HCT116 (cell line): ENCODE measurements around the gene ASB1. TPM values are rescaled to one million over a fixed set of nuclear protein-coding genes. Genes with fewer than 3 reads are reported as not detected.

Experiments
- ATAC-seq: fragments of 200-7000 bp; cut with Tn5 transposase; 2 replicates; pipeline ENCODE4 v1.9.1; 2020; ENCODE audit warnings: mild to moderate bottlenecking, moderate library complexity
- BruUV-seq: library from RNA; stranded (reverse); fragments of 400-500 nt; replicated peaks from 2 replicates; lab custom pipeline; 2021; lab: Mats Ljungman, UMichigan
- CTCF ChIA-PET: fragments of 300-600 bp; sonication (Branson Sonifier 250); formaldehyde crosslinking; loops from one replicate; lab custom pipeline; 2021; ENCODE audit warnings: antibody characterized with exemption; lab: Charles Lee
- POLR2A ChIA-PET: fragments of 300-600, 350-600 bp; sonication (Branson Sonifier 250); formaldehyde crosslinking; loops from one replicate; lab custom pipeline; 2021; ENCODE audit warnings: antibody characterized with exemption; lab: Charles Lee
- RAD21 ChIA-PET, 2 experiments: fragments of 300-600 bp; sonication (Branson Sonifier 250); formaldehyde crosslinking; loops; one replicate each; lab custom pipeline; 2023; ENCODE audit warnings: low total read pairs in 2 of 2; ENCODE audit not compliant: uncharacterized antibody in 2 of 2, unreplicated experiment in 2 of 2, low non-redundant PET in 1 of 2; lab: Charles Lee
- DNase-seq: peaks from one replicate; pipeline ENCODE4 v3.0.0-alpha.2; 2010; ENCODE audit warnings: low read depth, low spot score
- H2AFZ ChIP-seq: fragments of 200-600 bp; shearing (Covaris generic), sonication (generic); 2 replicates; pipeline ENCODE4 v1.6.1; 2017; ENCODE audit warnings: low read depth, mixed run types, mixed read lengths, antibody characterized with exemption, low read length; ENCODE audit not compliant: poor library complexity, severe bottlenecking
- H3K27ac ChIP-seq: 2 replicates; pipeline ENCODE4 v1.5.1; 2012; ENCODE audit warnings: low read depth, low read length
- H3K27me3 ChIP-seq: fragments of 200-600 bp; sonication (generic); 2 replicates; pipeline ENCODE4 v1.6.1; 2016; ENCODE audit warnings: mixed run types, low read length, mixed read lengths; ENCODE audit not compliant: insufficient read depth
- H3K36me3 ChIP-seq, 2 experiments: fragments of 200-500 bp in 1 of 2; fragments of 200-600 bp in 1 of 2; sonication (Bioruptor generic) in 1 of 2; sonication (generic) in 1 of 2; 2 replicates each; pipeline versions ENCODE4 v1.5.1 to v1.6.1; 2014 to 2016; ENCODE audit warnings: low read length in 2 of 2, inconsistent platforms in 1 of 2, mixed read lengths in 1 of 2, mixed run types in 1 of 2; ENCODE audit not compliant: insufficient read depth in 2 of 2, control insufficient read depth in 1 of 2
- H3K4me1 ChIP-seq, 2 experiments: fragments of 200-600 bp in 1 of 2; sonication (generic) in 1 of 2; 2 replicates each; pipeline versions ENCODE4 v1.5.1 to v1.6.1; 2012 to 2017; ENCODE audit warnings: low read length in 2 of 2, inconsistent platforms in 1 of 2, mild to moderate bottlenecking in 1 of 2, mixed read lengths in 1 of 2, mixed run types in 1 of 2, moderate library complexity in 1 of 2; ENCODE audit not compliant: insufficient read depth in 2 of 2, control insufficient read depth in 1 of 2
- H3K4me2 ChIP-seq: fragments of 200-600 bp; sonication (generic); 2 replicates; pipeline ENCODE4 v1.6.1; 2017; ENCODE audit warnings: mixed run types, low read length, mixed read lengths
- H3K4me3 ChIP-seq, 2 experiments: fragments of 200-600 bp in 1 of 2; sonication (generic) in 1 of 2; replicated peaks in 1 of 2; 2 replicates each; pipeline ENCODE4 v1.5.1; 2011 to 2016; ENCODE audit warnings: low read length in 2 of 2, control low read depth in 1 of 2, low read depth in 1 of 2, mild to moderate bottlenecking in 1 of 2, mixed read lengths in 1 of 2, mixed run types in 1 of 2
- H3K79me2 ChIP-seq: fragments of 200-600 bp; sonication (generic); 2 replicates; pipeline ENCODE4 v1.6.1; 2017; ENCODE audit warnings: mild to moderate bottlenecking, mixed run types, low read length, moderate library complexity, mixed read lengths; ENCODE audit not compliant: insufficient read depth
- H3K9ac ChIP-seq: fragments of 200-600 bp; sonication (generic); 2 replicates; pipeline ENCODE4 v1.6.1; 2016; ENCODE audit warnings: low read length, mixed read lengths
- H3K9me2 ChIP-seq: fragments of 200-600 bp; sonication (generic), shearing (Covaris generic); 2 replicates; pipeline ENCODE4 v1.6.1; 2017; ENCODE audit warnings: mixed run types, mild to moderate bottlenecking, moderate library complexity; ENCODE audit not compliant: insufficient read depth
- H3K9me3 ChIP-seq, 2 experiments: fragments of 200-500 bp in 1 of 2; fragments of 200-600 bp in 1 of 2; sonication (Bioruptor generic) in 1 of 2; sonication (generic) in 1 of 2; 2 replicates each; pipeline ENCODE4 v1.6.1; 2014 to 2017; ENCODE audit warnings: low read length in 2 of 2, mixed read lengths in 2 of 2, inconsistent platforms in 1 of 2, low read depth in 1 of 2, mild to moderate bottlenecking in 1 of 2, mixed run types in 1 of 2, moderate library complexity in 1 of 2; ENCODE audit not compliant: control insufficient read depth in 1 of 2, insufficient read depth in 1 of 2
- H4K20me1 ChIP-seq: fragments of 200-600 bp; sonication (generic), shearing (Covaris generic); 2 replicates; pipeline ENCODE4 v1.6.1; 2017; ENCODE audit warnings: mixed run types, mild to moderate bottlenecking, moderate library complexity; ENCODE audit not compliant: insufficient read depth
- ATF3 ChIP-seq: IDR thresholded peaks from 2 replicates; pipeline ENCODE4 v1.6.1; 2012
- CEBPB ChIP-seq: IDR thresholded peaks from 2 replicates; pipeline ENCODE4 v1.6.1; 2012; ENCODE audit warnings: low read depth
- CTCF ChIP-seq, 3 experiments: fragments of 200-600 bp in 1 of 3; sonication (generic) in 1 of 3; IDR thresholded peaks in 2 of 3; conservative IDR thresholded peaks in 1 of 3; 2 replicates each; pipeline ENCODE4 v1.5.1; 2012 to 2017; ENCODE audit warnings: low read depth in 2 of 3, low read length in 2 of 3, antibody characterized with exemption in 1 of 3, borderline replicate concordance in 1 of 3, control low read depth in 1 of 3, mild to moderate bottlenecking in 1 of 3, mixed read lengths in 1 of 3, mixed run types in 1 of 3, moderate library complexity in 1 of 3; ENCODE audit not compliant: insufficient read depth in 1 of 3
- ELF1 ChIP-seq: IDR thresholded peaks from 2 replicates; pipeline ENCODE4 v1.6.1; 2012; ENCODE audit warnings: low read depth, borderline replicate concordance
- EZH2phosphoT487 ChIP-seq: fragments of 200-600 bp; IDR thresholded peaks from 2 replicates; pipeline ENCODE4 v1.6.1; 2018; ENCODE audit warnings: antibody characterized with exemption, borderline replicate concordance
- JUND ChIP-seq: IDR thresholded peaks from 2 replicates; pipeline ENCODE4 v1.6.1; 2012
- MAX ChIP-seq: IDR thresholded peaks from 2 replicates; pipeline ENCODE4 v1.6.1; 2012
- POLR2A ChIP-seq: IDR thresholded peaks from 2 replicates; pipeline ENCODE4 v1.7.0; 2011; ENCODE audit warnings: borderline replicate concordance; ENCODE audit not compliant: insufficient read depth, insufficient read length; ENCODE audit errors: extremely low read depth
- RAD21 ChIP-seq: IDR thresholded peaks from 2 replicates; pipeline ENCODE4 v1.6.1; 2012; ENCODE audit warnings: low read depth, mild to moderate bottlenecking
- REST ChIP-seq: IDR thresholded peaks from 2 replicates; pipeline ENCODE4 v1.6.1; 2012; ENCODE audit warnings: low read depth
- SIN3A ChIP-seq: IDR thresholded peaks from 2 replicates; pipeline ENCODE4 v1.6.1; 2012; ENCODE audit warnings: low read depth
- SRF ChIP-seq: IDR thresholded peaks from 2 replicates; pipeline ENCODE4 v1.6.1; 2012; ENCODE audit warnings: low read depth
- TCF7L2 ChIP-seq: IDR thresholded peaks from 2 replicates; pipeline ENCODE4 v1.7.0; 2011; ENCODE audit warnings: borderline replicate concordance, inconsistent platforms; ENCODE audit not compliant: insufficient read depth, insufficient read length; ENCODE audit errors: extremely low read depth
- YY1 ChIP-seq: IDR thresholded peaks from 2 replicates; pipeline ENCODE4 v1.6.1; 2011; ENCODE audit warnings: low read length, low read depth, moderate library complexity, mild to moderate bottlenecking; ENCODE audit not compliant: insufficient replicate concordance; ENCODE audit errors: extremely low read depth
- ZBTB33 ChIP-seq: IDR thresholded peaks from 2 replicates; pipeline ENCODE4 v1.6.1; 2011; ENCODE audit warnings: mild to moderate bottlenecking, low read length, moderate library complexity; ENCODE audit not compliant: insufficient replicate concordance; ENCODE audit errors: extremely low read depth
- ZFX ChIP-seq: fragments of 450-650 bp; IDR thresholded peaks from 2 replicates; pipeline ENCODE4 v1.6.1; 2017
- intact Hi-C: fragments of 100-400 bp; cut with micrococcal nuclease; formaldehyde crosslinking; loops from 2 replicates; pipeline ENCODE4 v1.10.0; 2022
- total RNA-seq: library from RNA; stranded (reverse); gene quantifications from one replicate; pipeline ENCODE4 v1.2.1, GENCODE V29; 2021; ENCODE audit not compliant: unreplicated experiment

ASB1 gene
- total RNA-seq, 1 experiment from 2014 or later: 43.1 TPM

- ChIA-PET POLR2A (no interaction called here), CTCF (no interaction called here), RAD21 (no interaction called here)
- H3K9me3 ChIP-seq: peaks cover 0 to 12% of the 10 kb centered on the region in 2 experiments; a peak in 1 of 4 replicates
- TF ChIP-seq EZH2phosphoT487: no peak
- TF ChIP-seq ZBTB33: no peak
- TF ChIP-seq CEBPB: no peak
- TF ChIP-seq ELF1: no peak
- TF ChIP-seq MAX: no peak
- no peak for TF ChIP-seq YY1
- no peak for TF ChIP-seq ATF3
- no peak for TF ChIP-seq TCF7L2
- TF ChIP-seq POLR2A: no peak
- no peak for TF ChIP-seq SRF
- no peak for TF ChIP-seq ZFX
- no peak for TF ChIP-seq RAD21
- no peak for TF ChIP-seq SIN3A
- no peak for TF ChIP-seq REST
- TF ChIP-seq CTCF (IDR thresholded peaks at IDR 0.05 in 2 of 3, conservative IDR thresholded peaks at IDR 0.05 in 1 of 3; ENCODE audit: borderline replicate concordance in 1 of 3, insufficient read depth in 1 of 3, low read depth in 2 of 3, low read length in 2 of 3): no peak
- no peak for TF ChIP-seq JUND
- no peak overlapping the region for H3K27ac ChIP-seq
- H3K9ac ChIP-seq: no peak overlapping the region
- no peaks in the 10 kb centered on the region for H3K79me2 ChIP-seq
- no peaks in the 10 kb centered on the region for H3K9me2 ChIP-seq
- no peaks in the 10 kb centered on the region for H3K36me3 ChIP-seq
- DNase-seq (no peak), ATAC-seq (no peak)
- intact Hi-C loops: no loop called here
- no peaks in the 10 kb centered on the region for H4K20me1 ChIP-seq
- BruUV-seq: no TSS peak
- H3K4me3 ChIP-seq: no peak overlapping the region
- no peak overlapping the region for H3K4me2 ChIP-seq
- no peaks in the 10 kb centered on the region for H3K4me1 ChIP-seq
- no peaks in the 10 kb centered on the region for H3K27me3 ChIP-seq
- H2AFZ ChIP-seq: no peak overlapping the region
Measured at GRCh38 chr2:238487134-238487533, 60.4 kb downstream of the ASB1 start.
